Muscle layer of colon (tissue), 2 donors: ENCODE data around the gene PLD1.

Experiments used
- H3K27ac ChIP-seq: one replicate; pipeline ENCODE4 v1.7.0; 2013; ENCODE audit warnings: low read depth, mild to moderate bottlenecking, low read length, moderate library complexity
- H3K27me3 ChIP-seq, 2 donors: one replicate each; pipeline ENCODE4 v1.7.0; 2013; ENCODE audit warnings: low read length in 2 of 2, mild to moderate bottlenecking in 2 of 2; ENCODE audit not compliant: insufficient read depth in 2 of 2, control insufficient read depth in 1 of 2
- H3K36me3 ChIP-seq: one replicate; pipeline ENCODE4 v1.7.0; 2013; ENCODE audit warnings: mild to moderate bottlenecking, low read length; ENCODE audit not compliant: insufficient read depth
- H3K4me1 ChIP-seq: one replicate; pipeline ENCODE4 v1.7.0; 2013; ENCODE audit warnings: mild to moderate bottlenecking, low read length; ENCODE audit not compliant: insufficient read depth
- H3K4me3 ChIP-seq, 2 donors: one replicate each; pipeline ENCODE4 v1.7.0; 2013; ENCODE audit warnings: low read length in 2 of 2, low read depth in 1 of 2, mild to moderate bottlenecking in 1 of 2, moderate library complexity in 1 of 2
- H3K9ac ChIP-seq: one replicate; pipeline ENCODE4 v1.7.0; 2013; ENCODE audit warnings: low read length
- H3K9me3 ChIP-seq: one replicate; pipeline ENCODE4 v1.7.0; 2013; ENCODE audit warnings: mild to moderate bottlenecking, low read length
- donor health status: abdominal sarcoma.
- donor health status: Adenocarcinoma of cecum.

PLD1 gene

GRCh38 chr3:171845481-171846284 lies 35.4 kb upstream of the PLD1 start:
- no peaks in the 10 kb centered on the region for H3K9me3 ChIP-seq
- no peak overlapping the region for H3K4me3 ChIP-seq
- no peak overlapping the region for H3K9ac ChIP-seq
- H3K4me1 ChIP-seq: peaks cover 21% of the 10 kb centered on the region
- no peaks in the 10 kb centered on the region for H3K27me3 ChIP-seq
- no peaks in the 10 kb centered on the region for H3K36me3 ChIP-seq
- H3K27ac ChIP-seq: no peak overlapping the region

GRCh38 chr3:171844873-171845272 lies 34.6 kb upstream of the PLD1 start:
- H3K9ac ChIP-seq: no peak overlapping the region
- no peaks in the 10 kb centered on the region for H3K27me3 ChIP-seq
- H3K4me1 ChIP-seq: peaks cover 17% of the 10 kb centered on the region
- no peaks in the 10 kb centered on the region for H3K9me3 ChIP-seq
- H3K27ac ChIP-seq: no peak overlapping the region
- no peaks in the 10 kb centered on the region for H3K36me3 ChIP-seq
- H3K4me3 ChIP-seq: no peak overlapping the region

GRCh38 chr3:171842864-171843518 lies 32.7 kb upstream of the PLD1 start, which contains the start of gene TMEM212:
Gene TMEM212, plus strand, starts transcription at chr3:171843349. Its CDS starts 35 bp downstream, at chr3:171843384.
- Histone ChIP-seq H3K4me3 (no peak within 1 kb of the TSS), H3K27me3 (no peaks in the 10 kb centered on the region), H3K4me1 (peaks cover 21% of the 10 kb centered on the region), H3K27ac (no peak within 1 kb of the TSS), H3K9me3 (no peaks in the 10 kb centered on the region), H3K36me3 (no peaks in the 10 kb centered on the region), H3K9ac (no peak within 1 kb of the TSS)

- Histone ChIP-seq H3K27ac (no peak overlapping the region), H3K9ac (no peak overlapping the region), H3K27me3 (no peaks in the 10 kb centered on the region), H3K9me3 (no peaks in the 10 kb centered on the region), H3K4me3 (no peak overlapping the region), H3K36me3 (no peaks in the 10 kb centered on the region), H3K4me1 (peaks cover 26% of the 10 kb centered on the region)
Observed at GRCh38 chr3:171841620-171842000, 31.3 kb upstream of the PLD1 start.

- Histone ChIP-seq H3K36me3 (no peaks in the 10 kb centered on the region), H3K4me3 (no peak overlapping the region), H3K27me3 (no peaks in the 10 kb centered on the region), H3K9me3 (no peaks in the 10 kb centered on the region), H3K9ac (no peak overlapping the region), H3K4me1 (peaks cover 26% of the 10 kb centered on the region), H3K27ac (no peak overlapping the region)
Observed at GRCh38 chr3:171840811-171841619, 30.7 kb upstream of the PLD1 start.

- Histone ChIP-seq H3K9ac (no peak overlapping the region), H3K4me3 (no peak overlapping the region), H3K9me3 (no peaks in the 10 kb centered on the region), H3K36me3 (no peaks in the 10 kb centered on the region), H3K27ac (no peak overlapping the region), H3K4me1 (peaks cover 26% of the 10 kb centered on the region), H3K27me3 (no peaks in the 10 kb centered on the region)
Observed at GRCh38 chr3:171840445-171840810, 30.1 kb upstream of the PLD1 start.

GRCh38 chr3:171839270-171839669 lies 29.0 kb upstream of the PLD1 start:
- H3K4me3 ChIP-seq: no peak overlapping the region
- H3K9ac ChIP-seq: no peak overlapping the region
- H3K27ac ChIP-seq: no peak overlapping the region
- H3K9me3 ChIP-seq: no peaks in the 10 kb centered on the region
- no peaks in the 10 kb centered on the region for H3K36me3 ChIP-seq
- no peaks in the 10 kb centered on the region for H3K27me3 ChIP-seq
- peaks cover 26% of the 10 kb centered on the region for H3K4me1 ChIP-seq

GRCh38 chr3:171838218-171838720 lies 28.0 kb upstream of the PLD1 start:
- Histone ChIP-seq H3K36me3 (no peaks in the 10 kb centered on the region), H3K4me3 (peak overlapping the region in 1 of 2 donors; percentile 10), H3K9ac (no peak overlapping the region), H3K27me3 (no peaks in the 10 kb centered on the region), H3K27ac (peak overlapping the region; percentile 2), H3K9me3 (no peaks in the 10 kb centered on the region), H3K4me1 (peaks cover 34% of the 10 kb centered on the region)

- Histone ChIP-seq H3K36me3 (no peaks in the 10 kb centered on the region), H3K9ac (no peak overlapping the region), H3K27me3 (no peaks in the 10 kb centered on the region), H3K27ac (peak overlapping the region; percentile 2), H3K4me1 (peaks cover 32% of the 10 kb centered on the region), H3K4me3 (no peak overlapping the region), H3K9me3 (no peaks in the 10 kb centered on the region)
Observed at GRCh38 chr3:171837698-171838097, 27.4 kb upstream of the PLD1 start.

- no peaks in the 10 kb centered on the region for H3K36me3 ChIP-seq
- no peak overlapping the region for H3K9ac ChIP-seq
- no peaks in the 10 kb centered on the region for H3K9me3 ChIP-seq
- H3K27me3 ChIP-seq: no peaks in the 10 kb centered on the region
- no peak overlapping the region for H3K4me3 ChIP-seq
- no peak overlapping the region for H3K27ac ChIP-seq
- peaks cover 27% of the 10 kb centered on the region for H3K4me1 ChIP-seq
Observed at GRCh38 chr3:171836855-171837254, 26.6 kb upstream of the PLD1 start.

GRCh38 chr3:171835613-171836012 lies 25.3 kb upstream of the PLD1 start:
- Histone ChIP-seq H3K27ac (no peak overlapping the region), H3K9ac (no peak overlapping the region), H3K4me3 (no peak overlapping the region), H3K36me3 (no peaks in the 10 kb centered on the region), H3K4me1 (peaks cover 21% of the 10 kb centered on the region), H3K27me3 (no peaks in the 10 kb centered on the region), H3K9me3 (no peaks in the 10 kb centered on the region)
